GM18951 (cell line): ENCODE measurements around the gene GPATCH2L.

ENCODE experiments used
- POLR2A ChIP-seq: IDR thresholded peaks from 4 replicates; pipeline ENCODE4 v1.6.1; 2011; ENCODE audit warnings: mild to moderate bottlenecking; ENCODE audit not compliant: insufficient read length, insufficient read depth; ENCODE audit errors: extremely low read depth
- in situ Hi-C: fragments of 300-500 bp; cut with MboI; formaldehyde crosslinking; loops from one replicate; pipeline ENCODE4 v1.12.0; 2022; ENCODE audit warnings: low sequenced_read_pairs, mixed read lengths, inconsistent platforms; ENCODE audit not compliant: unreplicated experiment

The GPATCH2L gene

GRCh38 chr14:76152333-76152681, 585 bp downstream of the GPATCH2L start:
- in situ Hi-C loops = no loop called here
- no peak for TF ChIP-seq POLR2A

GRCh38 chr14:76153919-76154318, 2.2 kb downstream of the GPATCH2L start:
- in situ Hi-C loops = no loop called here
- TF ChIP-seq POLR2A = no peak

- no peak for TF ChIP-seq POLR2A
- in situ Hi-C loops = no loop called here
Observed at GRCh38 chr14:76154539-76155126, 2.9 kb downstream of the GPATCH2L start.

- in situ Hi-C loops = no loop called here
Observed at GRCh38 chr14:76163668-76164363, 12.1 kb downstream of the GPATCH2L start.

GRCh38 chr14:76168531-76168930, 16.8 kb downstream of the GPATCH2L start:
- in situ Hi-C loops = no loop called here
- no peak for TF ChIP-seq POLR2A

More at GRCh38 chr14:76163668-76164363, 12.1 kb downstream of the GPATCH2L start:
- no peak for TF ChIP-seq POLR2A

- no peak for TF ChIP-seq POLR2A
- in situ Hi-C loops = no loop called here
Observed at GRCh38 chr14:76169776-76170175, 18.1 kb downstream of the GPATCH2L start.

- TF ChIP-seq POLR2A = no peak
- in situ Hi-C loops = no loop called here
Observed at GRCh38 chr14:76174982-76175381, 23.3 kb downstream of the GPATCH2L start.

- no peak for TF ChIP-seq POLR2A
- in situ Hi-C loops = no loop called here
Observed at GRCh38 chr14:76175942-76176341, 24.2 kb downstream of the GPATCH2L start.

GRCh38 chr14:76181546-76181945, 29.8 kb downstream of the GPATCH2L start:
- in situ Hi-C loops = no loop called here
- TF ChIP-seq POLR2A = no peak

GRCh38 chr14:76186308-76187027, 34.7 kb downstream of the GPATCH2L start:
- in situ Hi-C loops = no loop called here
- no peak for TF ChIP-seq POLR2A

GRCh38 chr14:76191297-76191696, 39.6 kb downstream of the GPATCH2L start:
- in situ Hi-C loops = no loop called here
- no peak for TF ChIP-seq POLR2A

GRCh38 chr14:76193696-76194095, 42.0 kb downstream of the GPATCH2L start:
- TF ChIP-seq POLR2A = no peak
- in situ Hi-C loops = no loop called here

- TF ChIP-seq POLR2A = no peak
- in situ Hi-C loops = no loop called here
Observed at GRCh38 chr14:76194327-76194726, 42.6 kb downstream of the GPATCH2L start.

- TF ChIP-seq POLR2A = no peak
- in situ Hi-C loops = no loop called here
Observed at GRCh38 chr14:76195003-76195402, 43.3 kb downstream of the GPATCH2L start.
